Subcutaneous adipose tissue (tissue), 4 donors: ENCODE results near the gene C19orf73. TPM values are rescaled to one million over a fixed set of nuclear protein-coding genes. Genes with fewer than 3 reads are reported as not detected.

Source experiments
- CTCF ChIP-seq: fragments of 450-650 bp; IDR thresholded peaks from one replicate; pipeline ENCODE4 v1.5.1; 2016; ENCODE audit warnings: low read depth, mild to moderate bottlenecking, control low read depth, antibody characterized with exemption, moderate library complexity
- total RNA-seq, 4 donors: library from RNA; depleted of rRNA; stranded (reverse); fragments of >200 nt; gene quantifications; one replicate each; pipeline ENCODE4 v1.1.0, GENCODE V29; 2016

C19orf73 gene
- 1 to 10 TPM in 3 of 4 donors, not detected in 1; 1.1 to 6.5 (median 1.5) TPM for total RNA-seq

GRCh38 chr19:49118565-49119410 lies at the start of gene C19orf73:
C19orf73 (minus strand) TSS chr19:49119143; CDS start chr19:49119022, 121 bp downstream.
- TF ChIP-seq CTCF = no peak

GRCh38 chr19:49168421-49168820 lies 49.5 kb upstream of the C19orf73 start:
- no peak for TF ChIP-seq CTCF

- TF ChIP-seq CTCF = no peak
Measured at GRCh38 chr19:49167857-49168409, 49.0 kb upstream of the C19orf73 start.

GRCh38 chr19:49165865-49166301 lies 46.9 kb upstream of the C19orf73 start:
- TF ChIP-seq CTCF = no peak

GRCh38 chr19:49165111-49165750 lies 46.3 kb upstream of the C19orf73 start:
- TF ChIP-seq CTCF = no peak

- TF ChIP-seq CTCF = no peak
Measured at GRCh38 chr19:49161987-49162386, 43.0 kb upstream of the C19orf73 start.
